Measurements from ENCODE around the gene STK39.
"Not testable (repeated sequence)": the region's sequence is repeated elsewhere in the genome, so short reads cannot be mapped to it uniquely, and the experiment has no call there.

STK39 gene

GRCh38 chr2:168247341-168248261 lies at the start of gene STK39:
STK39 (minus strand) TSS chr2:168247595; CDS start chr2:168247435, 160 bp downstream.
- DNase-seq: peak; percentile 41

GRCh38 chr2:168295051-168295450 lies 47.7 kb upstream of the STK39 start:
- no peak for DNase-seq

GRCh38 chr2:168294409-168294808 lies 47.0 kb upstream of the STK39 start:
- DNase-seq: no peak

- DNase-seq: no peak
Observed at GRCh38 chr2:168293766-168294165, 46.4 kb upstream of the STK39 start.

GRCh38 chr2:168290391-168290790 lies 43.0 kb upstream of the STK39 start:
- DNase-seq: no peak

GRCh38 chr2:168289880-168290279 lies 42.5 kb upstream of the STK39 start:
- no peak for DNase-seq

GRCh38 chr2:168286535-168286934 lies 39.1 kb upstream of the STK39 start:
- DNase-seq: no peak

- no peak for DNase-seq
Observed at GRCh38 chr2:168278424-168278888, 31.1 kb upstream of the STK39 start.

- no peak for DNase-seq
Observed at GRCh38 chr2:168277276-168277675, 29.9 kb upstream of the STK39 start.

- DNase-seq: no peak
Observed at GRCh38 chr2:168272225-168272624, 24.8 kb upstream of the STK39 start.

- not testable (repeated sequence) for DNase-seq
Observed at GRCh38 chr2:168262926-168263325, 15.5 kb upstream of the STK39 start.

- no peak for DNase-seq
Observed at GRCh38 chr2:168256448-168256847, 9.1 kb upstream of the STK39 start.

GRCh38 chr2:168255866-168256265 lies 8.5 kb upstream of the STK39 start:
- DNase-seq: no peak

- DNase-seq: no peak
Observed at GRCh38 chr2:168255103-168255502, 7.7 kb upstream of the STK39 start.

- no peak for DNase-seq
Observed at GRCh38 chr2:168254158-168254935, 7.0 kb upstream of the STK39 start.

GRCh38 chr2:168253379-168253778 lies 6.0 kb upstream of the STK39 start:
- DNase-seq: no peak

GRCh38 chr2:168252976-168253375 lies 5.6 kb upstream of the STK39 start:
- no peak for DNase-seq

GRCh38 chr2:168246483-168247340 lies 683 bp downstream of the STK39 start:
- DNase-seq: no peak

- no peak for DNase-seq
Observed at GRCh38 chr2:168246072-168246482, 1.3 kb downstream of the STK39 start.

- no peak for DNase-seq
Observed at GRCh38 chr2:168245074-168245825, 2.1 kb downstream of the STK39 start.

- no peak for DNase-seq
Observed at GRCh38 chr2:168244318-168244717, 3.1 kb downstream of the STK39 start.

- no peak for DNase-seq
Observed at GRCh38 chr2:168243061-168243460, 4.3 kb downstream of the STK39 start.

Measured in NCI-H1048 (cell line).